ENCODE data around the gene KIAA0232. TPM values are rescaled to one million over a fixed set of nuclear protein-coding genes. Genes with fewer than 3 reads are reported as not detected.

The KIAA0232 gene
- total RNA-seq, 6 experiments from 2014 or later, result 12.0 to 23.8 (median 16.5) TPM

DNA sequence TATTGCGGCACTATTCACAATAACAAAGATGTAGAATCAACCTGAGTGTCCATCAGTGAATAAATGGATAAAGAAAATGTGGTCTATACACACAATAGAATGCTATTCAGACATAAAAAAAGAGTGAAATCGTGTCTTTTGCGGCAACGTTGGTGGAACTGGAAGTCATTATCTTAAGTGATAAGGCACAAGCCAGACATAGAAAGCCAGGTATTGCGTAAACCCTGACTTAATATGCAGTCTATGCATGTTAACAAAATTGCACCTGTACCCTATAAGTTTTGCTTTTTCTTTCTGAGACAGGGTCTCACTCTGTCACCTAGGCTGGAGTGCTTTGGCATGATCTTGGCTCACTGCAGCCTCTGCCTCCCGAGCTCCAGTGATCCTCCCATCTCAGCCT, 28.6 kb downstream of the KIAA0232 start:
- no peak overlapping the region for H3K27ac ChIP-seq

DNA sequence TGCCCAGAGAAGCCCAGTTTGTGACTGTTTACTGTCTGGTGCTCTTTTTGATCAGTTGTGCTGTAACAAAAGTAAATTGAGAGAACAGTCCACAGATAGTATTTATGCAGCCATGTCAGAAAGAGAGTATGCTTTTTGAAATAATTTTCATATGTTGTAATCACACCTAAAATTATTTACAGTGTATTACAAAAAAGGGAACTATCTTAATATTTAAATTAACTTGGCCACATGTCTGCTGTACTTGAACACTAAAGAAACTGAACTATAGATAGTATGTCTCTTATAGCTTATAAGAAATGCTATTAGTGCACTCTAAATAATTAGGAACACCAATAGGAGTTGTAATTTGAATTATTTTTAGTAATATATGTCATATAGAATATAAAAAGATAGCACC, 30.2 kb downstream of the KIAA0232 start:
- Histone ChIP-seq H3K27me3 (no peaks in the 10 kb centered on the region), H3K27ac (no peak overlapping the region), H3K4me3 (no peak overlapping the region), H3K4me1 (peaks cover 0 to 40% (median 16%) of the 10 kb centered on the region in 4 donors), H3K9me3 (no peaks in the 10 kb centered on the region), H3K36me3 (no peaks in the 10 kb centered on the region)
- intact Hi-C loops (cut with DNase I), result no loop called here
- TF ChIP-seq POLR2A (IDR thresholded peaks at IDR 0.05), result no peak
- TF ChIP-seq, protein P1, sequence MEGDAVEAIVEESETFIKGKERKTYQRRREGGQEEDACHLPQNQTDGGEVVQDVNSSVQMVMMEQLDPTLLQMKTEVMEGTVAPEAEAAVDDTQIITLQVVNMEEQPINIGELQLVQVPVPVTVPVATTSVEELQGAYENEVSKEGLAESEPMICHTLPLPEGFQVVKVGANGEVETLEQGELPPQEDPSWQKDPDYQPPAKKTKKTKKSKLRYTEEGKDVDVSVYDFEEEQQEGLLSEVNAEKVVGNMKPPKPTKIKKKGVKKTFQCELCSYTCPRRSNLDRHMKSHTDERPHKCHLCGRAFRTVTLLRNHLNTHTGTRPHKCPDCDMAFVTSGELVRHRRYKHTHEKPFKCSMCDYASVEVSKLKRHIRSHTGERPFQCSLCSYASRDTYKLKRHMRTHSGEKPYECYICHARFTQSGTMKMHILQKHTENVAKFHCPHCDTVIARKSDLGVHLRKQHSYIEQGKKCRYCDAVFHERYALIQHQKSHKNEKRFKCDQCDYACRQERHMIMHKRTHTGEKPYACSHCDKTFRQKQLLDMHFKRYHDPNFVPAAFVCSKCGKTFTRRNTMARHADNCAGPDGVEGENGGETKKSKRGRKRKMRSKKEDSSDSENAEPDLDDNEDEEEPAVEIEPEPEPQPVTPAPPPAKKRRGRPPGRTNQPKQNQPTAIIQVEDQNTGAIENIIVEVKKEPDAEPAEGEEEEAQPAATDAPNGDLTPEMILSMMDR (IDR thresholded peaks at IDR 0.05), result no peak
- ATAC-seq (no peak), DNase-seq (no peak)

More for the DNA sequence above, 28.6 kb downstream of the KIAA0232 start:
- Histone ChIP-seq H3K4me1 (peaks cover 0 to 41% (median 15%) of the 10 kb centered on the region in 4 donors), H3K9me3 (no peaks in the 10 kb centered on the region), H3K4me3 (no peak overlapping the region), H3K36me3 (no peaks in the 10 kb centered on the region), H3K27me3 (no peaks in the 10 kb centered on the region)
- intact Hi-C loops (cut with DNase I), result no loop called here
- ATAC-seq (peak in 1 of 4 donors; percentile 17), DNase-seq (no peak)
- WGBS (ENCODE audit: insufficient coverage, low coverage, low lambda C conversion rate, missing lambda C conversion rate), result 47% methylated on average over 5 of the region's 6 CpGs
- TF ChIP-seq POLR2A (IDR thresholded peaks at IDR 0.05), result no peak
- TF ChIP-seq, protein P1 (IDR thresholded peaks at IDR 0.05), result no peak

DNA sequence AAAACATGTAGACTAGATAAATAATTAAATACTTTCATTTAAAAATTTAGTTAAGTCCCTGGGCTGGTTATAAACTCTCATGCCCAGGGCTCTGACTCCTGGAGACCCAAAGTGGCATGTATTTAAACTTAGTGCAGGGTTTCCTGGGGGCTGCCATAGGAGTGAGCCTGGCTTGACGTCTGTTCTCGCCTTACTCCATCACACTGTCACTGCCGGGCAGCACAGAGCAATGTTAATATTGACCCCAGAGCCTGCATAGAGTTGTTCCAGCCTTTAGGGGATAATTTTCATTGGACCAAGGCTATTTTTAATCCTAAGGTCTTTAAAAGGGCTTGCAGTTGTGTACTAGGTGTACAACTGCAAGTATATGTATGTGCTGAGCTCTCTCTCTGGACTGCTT, 31.2 kb downstream of the KIAA0232 start:
- Histone ChIP-seq H3K27me3 (no peaks in the 10 kb centered on the region), H3K9me3 (no peaks in the 10 kb centered on the region), H3K4me1 (peaks cover 0 to 40% (median 16%) of the 10 kb centered on the region in 4 donors), H3K27ac (no peak overlapping the region), H3K4me3 (no peak overlapping the region), H3K36me3 (no peaks in the 10 kb centered on the region)
- ATAC-seq, result peak; percentile 20 to 44 (median 24)
- 48% methylated on average over 3 of the region's 3 CpGs for WGBS (ENCODE audit: insufficient coverage, low coverage, low lambda C conversion rate, missing lambda C conversion rate)
- TF ChIP-seq, protein P1 (IDR thresholded peaks at IDR 0.05), result no peak
- TF ChIP-seq POLR2A (IDR thresholded peaks at IDR 0.05), result no peak
- DNase-seq, result no peak
- intact Hi-C loops (cut with DNase I), result no loop called here

- ATAC-seq (peak; percentile 88 to 89 (median 88)), DNase-seq (no peak)
- Histone ChIP-seq H3K4me1 (peaks cover 0 to 40% (median 16%) of the 10 kb centered on the region in 4 donors), H3K4me3 (peak overlapping the region in 2 of 3 donors; percentile 4 to 15), H3K36me3 (no peaks in the 10 kb centered on the region), H3K27ac (peak overlapping the region in 1 of 3 donors; percentile 8), H3K27me3 (no peaks in the 10 kb centered on the region), H3K9me3 (no peaks in the 10 kb centered on the region)
- 24% methylated on average over 9 of the region's 9 CpGs for WGBS (ENCODE audit: insufficient coverage, low coverage, low lambda C conversion rate, missing lambda C conversion rate)
- intact Hi-C loops (cut with DNase I), result no loop called here
- TF ChIP-seq, protein P1 (IDR thresholded peaks at IDR 0.05), result no peak
- no peak for TF ChIP-seq POLR2A (IDR thresholded peaks at IDR 0.05)
Measured at GRCh38 chr4:6815029-6815836, 32.7 kb downstream of the KIAA0232 start.

Measured in right lobe of liver (tissue), 6 donors.